Measurements from ENCODE around the gene ELMO1. TPM values are rescaled to one million over a fixed set of nuclear protein-coding genes. Genes with fewer than 3 reads are reported as not detected.

Gene ELMO1
- total and polyA plus RNA-seq, 10 of the 15 experiments (the other 5 are each of a cell fraction or from before 2014, with no cell fraction given), result 22.6 to 85.9 (median 56.6) TPM

DNA sequence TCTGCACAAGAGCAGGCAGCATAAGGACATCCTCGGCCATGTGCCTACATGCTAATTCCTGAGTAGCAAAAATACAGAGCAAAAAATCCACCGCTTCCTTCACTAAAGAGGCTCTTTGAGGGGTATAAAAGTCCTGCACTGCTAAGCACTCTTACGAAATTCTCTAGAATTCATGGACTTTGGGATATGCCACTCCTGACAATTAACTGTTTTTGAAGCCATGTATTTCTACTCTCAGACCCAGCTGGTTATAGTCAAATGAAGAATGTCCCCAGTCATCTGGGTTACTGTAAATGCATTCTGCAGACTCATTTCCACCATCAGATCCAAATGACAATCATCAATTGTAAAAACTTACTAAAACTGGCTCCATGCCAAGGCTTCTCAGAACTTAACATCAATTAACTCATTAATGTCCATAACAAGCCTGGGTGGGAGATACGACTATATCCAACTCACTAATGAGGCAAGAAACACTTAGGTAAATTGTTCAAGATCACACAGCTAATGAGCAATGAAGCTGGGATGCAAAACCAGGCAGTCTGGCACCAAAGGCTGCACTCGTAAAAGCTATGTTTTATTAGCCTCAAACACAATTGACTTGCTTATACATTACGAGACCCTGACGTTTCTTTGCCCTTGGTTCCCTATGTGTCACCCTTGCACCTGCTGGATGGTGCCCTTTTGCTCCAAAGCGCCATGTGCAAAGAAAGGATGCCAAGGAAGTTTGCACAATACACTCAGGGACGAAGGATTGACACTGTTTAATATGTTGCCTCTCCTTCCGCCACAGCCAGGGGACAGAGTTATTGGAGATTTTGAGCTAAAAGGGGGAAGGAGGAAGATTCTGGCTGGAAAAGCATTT lies 250.4 kb downstream of the ELMO1 start (continued):
- TF ChIP-seq, protein P1, sequence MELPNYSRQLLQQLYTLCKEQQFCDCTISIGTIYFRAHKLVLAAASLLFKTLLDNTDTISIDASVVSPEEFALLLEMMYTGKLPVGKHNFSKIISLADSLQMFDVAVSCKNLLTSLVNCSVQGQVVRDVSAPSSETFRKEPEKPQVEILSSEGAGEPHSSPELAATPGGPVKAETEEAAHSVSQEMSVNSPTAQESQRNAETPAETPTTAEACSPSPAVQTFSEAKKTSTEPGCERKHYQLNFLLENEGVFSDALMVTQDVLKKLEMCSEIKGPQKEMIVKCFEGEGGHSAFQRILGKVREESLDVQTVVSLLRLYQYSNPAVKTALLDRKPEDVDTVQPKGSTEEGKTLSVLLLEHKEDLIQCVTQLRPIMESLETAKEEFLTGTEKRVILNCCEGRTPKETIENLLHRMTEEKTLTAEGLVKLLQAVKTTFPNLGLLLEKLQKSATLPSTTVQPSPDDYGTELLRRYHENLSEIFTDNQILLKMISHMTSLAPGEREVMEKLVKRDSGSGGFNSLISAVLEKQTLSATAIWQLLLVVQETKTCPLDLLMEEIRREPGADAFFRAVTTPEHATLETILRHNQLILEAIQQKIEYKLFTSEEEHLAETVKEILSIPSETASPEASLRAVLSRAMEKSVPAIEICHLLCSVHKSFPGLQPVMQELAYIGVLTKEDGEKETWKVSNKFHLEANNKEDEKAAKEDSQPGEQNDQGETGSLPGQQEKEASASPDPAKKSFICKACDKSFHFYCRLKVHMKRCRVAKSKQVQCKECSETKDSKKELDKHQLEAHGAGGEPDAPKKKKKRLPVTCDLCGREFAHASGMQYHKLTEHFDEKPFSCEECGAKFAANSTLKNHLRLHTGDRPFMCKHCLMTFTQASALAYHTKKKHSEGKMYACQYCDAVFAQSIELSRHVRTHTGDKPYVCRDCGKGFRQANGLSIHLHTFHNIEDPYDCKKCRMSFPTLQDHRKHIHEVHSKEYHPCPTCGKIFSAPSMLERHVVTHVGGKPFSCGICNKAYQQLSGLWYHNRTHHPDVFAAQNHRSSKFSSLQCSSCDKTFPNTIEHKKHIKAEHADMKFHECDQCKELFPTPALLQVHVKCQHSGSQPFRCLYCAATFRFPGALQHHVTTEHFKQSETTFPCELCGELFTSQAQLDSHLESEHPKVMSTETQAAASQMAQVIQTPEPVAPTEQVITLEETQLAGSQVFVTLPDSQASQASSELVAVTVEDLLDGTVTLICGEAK (IDR thresholded peaks at IDR 0.05; ENCODE audit: borderline replicate concordance), result no peak
- no peak for TF ChIP-seq TBL1XR1 (IDR thresholded peaks at IDR 0.05; ENCODE audit: low read depth, low read length)
- no peak for TF ChIP-seq NFXL1 (IDR thresholded peaks at IDR 0.05; ENCODE audit: borderline replicate concordance)
- no peak for TF ChIP-seq BHLHE40 (IDR thresholded peaks at IDR 0.05; ENCODE audit: borderline replicate concordance in 1 of 2, low read depth in 2 of 2, low read length in 1 of 2)

DNA sequence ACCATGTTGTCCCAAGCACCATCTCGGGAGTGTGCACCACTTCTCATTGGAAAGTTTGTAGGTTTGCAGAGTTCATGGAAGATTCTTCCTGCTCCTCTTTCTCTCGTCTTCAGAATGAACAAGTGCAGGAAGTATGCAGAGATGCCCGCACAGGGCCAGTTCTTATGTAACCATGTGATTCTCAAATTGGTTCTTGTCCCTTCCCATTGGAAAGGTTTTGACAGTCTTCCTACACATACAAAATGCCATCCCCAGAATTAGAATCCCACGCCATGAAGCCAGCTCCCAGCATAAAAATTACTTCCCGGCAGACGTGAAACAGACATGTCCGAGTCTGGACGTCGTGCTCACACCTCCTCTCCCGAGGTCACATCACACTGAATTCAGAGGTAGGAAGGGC lies 251.6 kb downstream of the ELMO1 start:
- Histone ChIP-seq H3K36me3 (ENCODE audit: control insufficient read depth in 2 of 2, insufficient read depth in 2 of 2, low read length in 1 of 2) (peaks cover 0 to 13% of the 10 kb centered on the region in 2 experiments; a peak in 3 of 4 replicates), H3K9ac (ENCODE audit: control insufficient read depth, insufficient read depth, low read length) (no peak overlapping the region), H3K27ac (ENCODE audit: control insufficient read depth, insufficient read depth) (no peak overlapping the region), H3K4me1 (ENCODE audit: control insufficient read depth, insufficient read depth, low read length) (0 out of 2 replicates have a peak, but pooled peaks cover 3% of the 10 kb centered on the region), H3K4me2 (ENCODE audit: control insufficient read depth, insufficient read depth) (no peak overlapping the region), H2AFZ (ENCODE audit: control insufficient read depth, low read depth, low read length) (no peak overlapping the region), H3K9me3 (replicated peaks; ENCODE audit: control insufficient read depth, insufficient read depth, low read length) (no peaks in the 10 kb centered on the region), H3K4me3 (no peak overlapping the region), H3K27me3 (replicated peaks in 1 of 2; ENCODE audit: control insufficient read depth in 2 of 2, insufficient read depth in 2 of 2, low read length in 1 of 2) (no peaks in the 10 kb centered on the region), H4K20me1 (ENCODE audit: control insufficient read depth, insufficient read depth) (no peaks in the 10 kb centered on the region), H3K79me2 (ENCODE audit: control insufficient read depth, insufficient read depth, low read length) (no peaks in the 10 kb centered on the region)
- DNase-seq (ENCODE audit: low read depth, low spot score) (no peak), ATAC-seq (no peak), FAIRE-seq (no peak)
- intact Hi-C loops (cut with micrococcal nuclease; ENCODE audit: unreplicated experiment), result loop anchor here (5.0 kb wide), 2 partner anchors 210 to 725 kb away; no protein-coding TSS in a partner anchor
- CTCF ChIA-PET, result interaction anchor here (0.6 to 6.3 kb wide), 8 partner anchors 12 to 770 kb away, joined by 3 to 49 read pairs (median 6); no protein-coding TSS in a partner anchor
- in situ Hi-C loops (cut with MboI), result loop anchor here (10.0 kb wide), 1 partner anchor 522 kb away; no protein-coding TSS in a partner anchor
- 97% methylated on average over 10 of the region's 10 CpGs for WGBS (ENCODE audit: insufficient coverage, insufficient replicate concordance, low lambda C conversion rate, missing lambda C conversion rate)
- POLR2A ChIA-PET, result no interaction called here
- SMC1A ChIA-PET (ENCODE audit: uncharacterized antibody, unreplicated experiment), result interaction anchor here (1.0 to 1.1 kb wide), 2 partner anchors 230 to 342 kb away, joined by 3 read pairs; no protein-coding TSS in a partner anchor
- no TSS peak for BruUV-seq (replicated peaks)
- RAD21 ChIA-PET (ENCODE audit: unreplicated experiment), result no interaction called here
- TF ChIP-seq ZNF622 (IDR thresholded peaks at IDR 0.05), result no peak
- TF ChIP-seq, protein P2, sequence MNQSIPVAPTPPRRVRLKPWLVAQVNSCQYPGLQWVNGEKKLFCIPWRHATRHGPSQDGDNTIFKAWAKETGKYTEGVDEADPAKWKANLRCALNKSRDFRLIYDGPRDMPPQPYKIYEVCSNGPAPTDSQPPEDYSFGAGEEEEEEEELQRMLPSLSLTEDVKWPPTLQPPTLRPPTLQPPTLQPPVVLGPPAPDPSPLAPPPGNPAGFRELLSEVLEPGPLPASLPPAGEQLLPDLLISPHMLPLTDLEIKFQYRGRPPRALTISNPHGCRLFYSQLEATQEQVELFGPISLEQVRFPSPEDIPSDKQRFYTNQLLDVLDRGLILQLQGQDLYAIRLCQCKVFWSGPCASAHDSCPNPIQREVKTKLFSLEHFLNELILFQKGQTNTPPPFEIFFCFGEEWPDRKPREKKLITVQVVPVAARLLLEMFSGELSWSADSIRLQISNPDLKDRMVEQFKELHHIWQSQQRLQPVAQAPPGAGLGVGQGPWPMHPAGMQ (IDR thresholded peaks at IDR 0.05; ENCODE audit: borderline replicate concordance), result no peak
- TF ChIP-seq, protein P3, sequence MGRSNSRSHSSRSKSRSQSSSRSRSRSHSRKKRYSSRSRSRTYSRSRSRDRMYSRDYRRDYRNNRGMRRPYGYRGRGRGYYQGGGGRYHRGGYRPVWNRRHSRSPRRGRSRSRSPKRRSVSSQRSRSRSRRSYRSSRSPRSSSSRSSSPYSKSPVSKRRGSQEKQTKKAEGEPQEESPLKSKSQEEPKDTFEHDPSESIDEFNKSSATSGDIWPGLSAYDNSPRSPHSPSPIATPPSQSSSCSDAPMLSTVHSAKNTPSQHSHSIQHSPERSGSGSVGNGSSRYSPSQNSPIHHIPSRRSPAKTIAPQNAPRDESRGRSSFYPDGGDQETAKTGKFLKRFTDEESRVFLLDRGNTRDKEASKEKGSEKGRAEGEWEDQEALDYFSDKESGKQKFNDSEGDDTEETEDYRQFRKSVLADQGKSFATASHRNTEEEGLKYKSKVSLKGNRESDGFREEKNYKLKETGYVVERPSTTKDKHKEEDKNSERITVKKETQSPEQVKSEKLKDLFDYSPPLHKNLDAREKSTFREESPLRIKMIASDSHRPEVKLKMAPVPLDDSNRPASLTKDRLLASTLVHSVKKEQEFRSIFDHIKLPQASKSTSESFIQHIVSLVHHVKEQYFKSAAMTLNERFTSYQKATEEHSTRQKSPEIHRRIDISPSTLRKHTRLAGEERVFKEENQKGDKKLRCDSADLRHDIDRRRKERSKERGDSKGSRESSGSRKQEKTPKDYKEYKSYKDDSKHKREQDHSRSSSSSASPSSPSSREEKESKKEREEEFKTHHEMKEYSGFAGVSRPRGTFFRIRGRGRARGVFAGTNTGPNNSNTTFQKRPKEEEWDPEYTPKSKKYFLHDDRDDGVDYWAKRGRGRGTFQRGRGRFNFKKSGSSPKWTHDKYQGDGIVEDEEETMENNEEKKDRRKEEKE (IDR thresholded peaks at IDR 0.05), result no peak
- TF ChIP-seq SMC3 (IDR thresholded peaks at IDR 0.05; ENCODE audit: borderline replicate concordance, low read length), result no peak

Measured in GM12878 (cell line).